ENCODE data around the gene ZCCHC14. TPM values are rescaled to one million over a fixed set of nuclear protein-coding genes. Genes with fewer than 3 reads are reported as not detected.
A peak's percentile ranks its signal among the peaks of the same experiment; 100 is the strongest.

Gene ZCCHC14
- total and polyA plus RNA-seq, 10 of the 15 experiments (the other 5 are each of a cell fraction or from before 2014, with no cell fraction given) = 0.02 to 0.26 (median 0.05) TPM; not detected in 3

GRCh38 chr16:87380881-87381280 is 111.9 kb downstream of the ZCCHC14 start:
- ChIA-PET POLR2A (interaction anchor here (0.6 to 4.5 kb wide), 4 partner anchors 14 to 1177 kb away, joined by 3 to 36 read pairs (median 12); partner anchors contain the start of genes C16orf95 and MAP1LC3B), SMC1A (ENCODE audit: uncharacterized antibody, unreplicated experiment) (interaction anchor here (0.7 to 1.2 kb wide), 2 partner anchors 8 to 57 kb away, joined by 3 to 4 read pairs; no protein-coding TSS in a partner anchor), RAD21 (ENCODE audit: unreplicated experiment) (interaction anchor here (0.7 to 1.1 kb wide), 2 partner anchors 13 to 62 kb away, joined by 3 to 5 read pairs; no protein-coding TSS in a partner anchor), CTCF (interaction anchor here (0.7 to 4.8 kb wide), 4 partner anchors 13 to 64 kb away, joined by 3 to 40 read pairs (median 4); partner anchors contain the start of gene C16orf95)
- H3K79me2 ChIP-seq (ENCODE audit: control insufficient read depth, insufficient read depth, low read length) = peaks cover 58% of the 10 kb centered on the region
- H3K9me3 ChIP-seq (replicated peaks; ENCODE audit: control insufficient read depth, insufficient read depth, low read length) = no peaks in the 10 kb centered on the region
- peak overlapping the region; percentile 56; the same call in 1 of the 2 replicates for H2AFZ ChIP-seq (ENCODE audit: control insufficient read depth, low read depth, low read length)
- FAIRE-seq (peak; percentile 80), DNase-seq (ENCODE audit: low read depth, low spot score) (peak; percentile 19), ATAC-seq (0 out of 3 replicates have a peak, but pooled peaks have one; percentile 1)
- H3K27me3 ChIP-seq (replicated peaks in 1 of 2; ENCODE audit: control insufficient read depth in 2 of 2, insufficient read depth in 2 of 2, low read length in 1 of 2) = no peaks in the 10 kb centered on the region
- in situ Hi-C loops (cut with MboI) = loop anchor here (10.0 kb wide), 1 partner anchor 484 kb away; the partner anchor contains the start of gene SLC7A5
- intact Hi-C loops (cut with micrococcal nuclease; ENCODE audit: unreplicated experiment) = loop anchor here (10.0 kb wide), 1 partner anchor 1074 kb away; the partner anchor contains the start of gene ZFPM1
- H3K4me2 ChIP-seq (ENCODE audit: control insufficient read depth, insufficient read depth) = peak overlapping the region; percentile 79
- H3K36me3 ChIP-seq (ENCODE audit: control insufficient read depth in 2 of 2, insufficient read depth in 2 of 2, low read length in 1 of 2) = peaks cover 0 to 3% of the 10 kb centered on the region in 2 experiments; a peak in 1 of 4 replicates
- no peak for TF ChIP-seq NR2C1 (IDR thresholded peaks at IDR 0.05)
- TF ChIP-seq MEF2B (IDR thresholded peaks at IDR 0.05; ENCODE audit: partially characterized antibody, poor library complexity, severe bottlenecking) = peak; percentile 37
- TF ChIP-seq TCF7 (IDR thresholded peaks at IDR 0.05; ENCODE audit: borderline replicate concordance) = peak; percentile 27; the same call in 1 of the 2 replicates
- TF ChIP-seq EGR1 (IDR thresholded peaks at IDR 0.05; ENCODE audit: borderline replicate concordance in 1 of 2, low read depth in 2 of 2, low read length in 2 of 2) = no peak
- TF ChIP-seq KLF5 (IDR thresholded peaks at IDR 0.05; ENCODE audit: partially characterized antibody) = no peak
- no peak for TF ChIP-seq SREBF1 (IDR thresholded peaks at IDR 0.05; ENCODE audit: low read length)
- peak; percentile 88 for TF ChIP-seq MEF2A (IDR thresholded peaks at IDR 0.05; ENCODE audit: insufficient read depth, low read depth, low read length)
- TF ChIP-seq NFIC (IDR thresholded peaks at IDR 0.05; ENCODE audit: low read depth, low read length) = peak; percentile 11; the same call in 1 of the 2 replicates
- no peak for TF ChIP-seq YBX1 (IDR thresholded peaks at IDR 0.05)
- H3K9ac ChIP-seq (ENCODE audit: control insufficient read depth, insufficient read depth, low read length) = peak overlapping the region; percentile 76
- peak overlapping the region; percentile 81 for H3K27ac ChIP-seq (ENCODE audit: control insufficient read depth, insufficient read depth)
- H3K4me3 ChIP-seq = peak overlapping the region; percentile 77
- TSS peak; percentile 59 for BruUV-seq (replicated peaks)
- 4% methylated on average over 4 of the region's 4 CpGs for WGBS (ENCODE audit: insufficient coverage, insufficient replicate concordance, low lambda C conversion rate, missing lambda C conversion rate)
- H3K4me1 ChIP-seq (ENCODE audit: control insufficient read depth, insufficient read depth, low read length) = peaks cover 10% of the 10 kb centered on the region
- H4K20me1 ChIP-seq (ENCODE audit: control insufficient read depth, insufficient read depth) = no peaks in the 10 kb centered on the region; the same call in 1 of the 2 replicates
